Measurements from ENCODE around the gene IL22RA2. TPM values are rescaled to one million over a fixed set of nuclear protein-coding genes. Genes with fewer than 3 reads are reported as not detected.

Gene IL22RA2
- total RNA-seq, 1 experiment from 2014 or later: not detected

- H4K8ac ChIP-seq (replicated peaks; ENCODE audit: insufficient read length, low read depth, low read length): no peak overlapping the region
- no peak overlapping the region for H2BK15ac ChIP-seq (ENCODE audit: low read depth, low read length)
- no peak overlapping the region for H3K56ac ChIP-seq (ENCODE audit: insufficient read length, low read depth, low read length)
- H2BK5ac ChIP-seq (ENCODE audit: insufficient read length, low read length): no peak overlapping the region
- no CpG with 5 or more reads among the region's 8 CpGs for WGBS (ENCODE audit: extremely low coverage, insufficient read length, low lambda C conversion rate)
- H2AK5ac ChIP-seq (ENCODE audit: insufficient read length, low read length): no peak overlapping the region
- Mint-ChIP-seq H3K4me3 (no peak overlapping the region), H3K4me1 (peaks cover 23 to 24% of the 10 kb centered on the region in 2 experiments), H3K36me3 (ENCODE audit: insufficient read depth in 1 of 3, low read depth in 3 of 3) (peaks cover 0 to 6% (median 2%) of the 10 kb centered on the region in 3 experiments; a peak in 3 of 7 replicates), H3K27me3 (ENCODE audit: low read depth) (no peaks in the 10 kb centered on the region), H3K9me3 (peaks cover 3 to 6% of the 10 kb centered on the region in 2 experiments; a peak in 2 of 5 replicates), H3K27ac (peak overlapping the region in 1 of 3 experiments; percentile 10; a peak in 3 of 7 replicates)
- H3K4me1 ChIP-seq (ENCODE audit: insufficient read depth, low read length): no peaks in the 10 kb centered on the region; the same call in 1 of the 2 replicates
- H3K79me1 ChIP-seq (ENCODE audit: insufficient read depth, low read depth, low read length, poor library complexity, severe bottlenecking): no peaks in the 10 kb centered on the region
- no peak overlapping the region for H3K4me2 ChIP-seq (ENCODE audit: insufficient read depth, insufficient read length, low read length)
- H3K4ac ChIP-seq (ENCODE audit: low read depth, low read length): no peak overlapping the region
- no peak overlapping the region for H3T11ph ChIP-seq (ENCODE audit: low read length)
- no peak overlapping the region for H2BK12ac ChIP-seq (ENCODE audit: insufficient read length, low read depth, low read length)
- H3K27me3 ChIP-seq (ENCODE audit: insufficient read depth, low read length): no peaks in the 10 kb centered on the region; the same call in 1 of the 2 replicates
- no peak for TF ChIP-seq CTCF (conservative IDR thresholded peaks at IDR 0.05)
- no peak overlapping the region for H4K5ac ChIP-seq (ENCODE audit: insufficient read length, low read depth, low read length)
- no peak overlapping the region for H3K14ac ChIP-seq (ENCODE audit: insufficient read depth, low read length)
- no peak overlapping the region for H3K18ac ChIP-seq (ENCODE audit: insufficient read length, low read depth, low read length)
- H3K23me2 ChIP-seq (ENCODE audit: insufficient read length, low read depth, low read length, poor library complexity, severe bottlenecking): no peaks in the 10 kb centered on the region
- no peak overlapping the region for H2BK20ac ChIP-seq (ENCODE audit: low read depth, low read length, poor library complexity, severe bottlenecking)
- H3K79me2 ChIP-seq (ENCODE audit: insufficient read depth, low read length): no peaks in the 10 kb centered on the region
- no peak overlapping the region for H3K23ac ChIP-seq (ENCODE audit: insufficient read length, low read depth, low read length)
- no peak for DNase-seq
- H3K9ac ChIP-seq (ENCODE audit: extremely low read depth, insufficient read length, low read length): no peak overlapping the region
- no peak overlapping the region for H2AFZ ChIP-seq (ENCODE audit: low read length)
- H3K9me3 ChIP-seq (ENCODE audit: control insufficient read depth, low read depth, low read length): no peaks in the 10 kb centered on the region
- no peak overlapping the region for H3K27ac ChIP-seq (ENCODE audit: insufficient read length, low read depth, low read length)
- no peak overlapping the region for H4K91ac ChIP-seq (ENCODE audit: insufficient read length, low read depth, low read length)
- H4K20me1 ChIP-seq (ENCODE audit: control insufficient read depth, insufficient read depth, insufficient read length): no peaks in the 10 kb centered on the region
- no peak overlapping the region for H2BK120ac ChIP-seq (ENCODE audit: low read depth, low read length, poor library complexity, severe bottlenecking)
These were observed 73.6 kb downstream of the IL22RA2 start for GRCh38 chr6:137099689-137100403.
